H9 (cell line): ENCODE measurements around the gene EVI5. TPM values are rescaled to one million over a fixed set of nuclear protein-coding genes. Genes with fewer than 3 reads are reported as not detected.

Experiments used
- DNase-seq: peaks from one replicate; pipeline ENCODE4 v3.0.0-alpha.2; 2017
- H2AFZ ChIP-seq: one replicate; pipeline ENCODE4 v1.6.1; 2013; ENCODE audit warnings: mild to moderate bottlenecking, low read length, control low read depth, moderate library complexity
- H2AK5ac ChIP-seq: 2 replicates; pipeline ENCODE4 v1.6.1; 2013; ENCODE audit warnings: low read length, control low read depth, mixed read lengths; ENCODE audit not compliant: insufficient read length
- H2BK120ac ChIP-seq: one replicate; pipeline ENCODE4 v1.6.1; 2013; ENCODE audit warnings: low read depth, mild to moderate bottlenecking, low read length, control low read depth, inconsistent platforms; ENCODE audit not compliant: poor library complexity, severe bottlenecking
- H2BK12ac ChIP-seq: 2 replicates; pipeline ENCODE4 v1.6.1; 2013; ENCODE audit warnings: low read length, control low read depth, mixed read lengths, low read depth; ENCODE audit not compliant: insufficient read length
- H2BK15ac ChIP-seq: 2 replicates; pipeline ENCODE4 v1.6.1; 2013; ENCODE audit warnings: low read depth, low read length, control low read depth
- H2BK20ac ChIP-seq: one replicate; pipeline ENCODE4 v1.6.1; 2013; ENCODE audit warnings: low read depth, mild to moderate bottlenecking, low read length, control low read depth, inconsistent platforms; ENCODE audit not compliant: poor library complexity, severe bottlenecking
- H2BK5ac ChIP-seq: 2 replicates; pipeline ENCODE4 v1.6.1; 2013; ENCODE audit warnings: low read length, control low read depth, mixed read lengths; ENCODE audit not compliant: insufficient read length
- H3K14ac ChIP-seq: 2 replicates; pipeline ENCODE4 v1.6.1; 2013; ENCODE audit warnings: low read length, control low read depth; ENCODE audit not compliant: insufficient read depth
- H3K18ac ChIP-seq: 2 replicates; pipeline ENCODE4 v1.6.1; 2013; ENCODE audit warnings: low read depth, mild to moderate bottlenecking, mixed read lengths, low read length, control low read depth; ENCODE audit not compliant: insufficient read length
- H3K23ac ChIP-seq: 2 replicates; pipeline ENCODE4 v1.6.1; 2013; ENCODE audit warnings: low read length, control low read depth, mixed read lengths, low read depth; ENCODE audit not compliant: insufficient read length
- H3K23me2 ChIP-seq: 2 replicates; pipeline ENCODE4 v1.6.1; 2013; ENCODE audit warnings: low read depth, mild to moderate bottlenecking, mixed read lengths, low read length, control low read depth; ENCODE audit not compliant: insufficient read length, poor library complexity, severe bottlenecking
- H3K27ac ChIP-seq: 2 replicates; pipeline ENCODE4 v1.5.1; 2013; ENCODE audit warnings: low read length, control low read depth, mixed read lengths, low read depth; ENCODE audit not compliant: insufficient read length
- H3K27me3 ChIP-seq: 2 replicates; pipeline ENCODE4 v1.6.1; 2013; ENCODE audit warnings: low read length, control low read depth, inconsistent platforms; ENCODE audit not compliant: insufficient read depth
- H3K4ac ChIP-seq: 2 replicates; pipeline ENCODE4 v1.6.1; 2013; ENCODE audit warnings: low read depth, mild to moderate bottlenecking, control low read depth, inconsistent platforms, low read length, moderate library complexity
- H3K4me1 ChIP-seq: 2 replicates; pipeline ENCODE4 v1.6.1; 2013; ENCODE audit warnings: low read length, control low read depth, inconsistent platforms; ENCODE audit not compliant: insufficient read depth
- H3K4me2 ChIP-seq: 2 replicates; pipeline ENCODE4 v1.6.1; 2013; ENCODE audit warnings: low read length, control low read depth, mixed read lengths; ENCODE audit not compliant: insufficient read length, insufficient read depth
- H3K56ac ChIP-seq: 2 replicates; pipeline ENCODE4 v1.6.1; 2013; ENCODE audit warnings: low read depth, mild to moderate bottlenecking, mixed read lengths, low read length, control low read depth; ENCODE audit not compliant: insufficient read length
- H3K79me1 ChIP-seq: 2 replicates; pipeline ENCODE4 v1.6.1; 2013; ENCODE audit warnings: low read depth, mild to moderate bottlenecking, moderate library complexity, low read length, control low read depth, inconsistent platforms; ENCODE audit not compliant: insufficient read depth, poor library complexity, severe bottlenecking
- H3K79me2 ChIP-seq: 2 replicates; pipeline ENCODE4 v1.6.1; 2013; ENCODE audit warnings: low read length, control low read depth, inconsistent platforms; ENCODE audit not compliant: insufficient read depth
- H3K9ac ChIP-seq: 2 replicates; pipeline ENCODE4 v1.6.1; 2013; ENCODE audit warnings: low read length, control low read depth, mixed read lengths; ENCODE audit not compliant: insufficient read length; ENCODE audit errors: extremely low read depth
- H3K9me3 ChIP-seq: one replicate; pipeline ENCODE4 v1.6.1; 2013; ENCODE audit warnings: low read depth, low read length, inconsistent platforms; ENCODE audit not compliant: control insufficient read depth
- H3T11ph ChIP-seq: one replicate; pipeline ENCODE4 v1.6.1; 2013; ENCODE audit warnings: mild to moderate bottlenecking, low read length, control low read depth, inconsistent platforms
- H4K20me1 ChIP-seq: one replicate; pipeline ENCODE4 v1.6.1; 2013; ENCODE audit not compliant: control insufficient read depth, insufficient read length, insufficient read depth
- H4K5ac ChIP-seq: 2 replicates; pipeline ENCODE4 v1.6.1; 2013; ENCODE audit warnings: low read depth, mild to moderate bottlenecking, mixed read lengths, low read length, control low read depth; ENCODE audit not compliant: insufficient read length
- H4K8ac ChIP-seq: replicated peaks from 2 replicates; pipeline ENCODE4 v1.6.1; 2013; ENCODE audit warnings: low read length, control low read depth, mixed read lengths, low read depth; ENCODE audit not compliant: insufficient read length
- H4K91ac ChIP-seq: 2 replicates; pipeline ENCODE4 v1.6.1; 2013; ENCODE audit warnings: low read depth, mild to moderate bottlenecking, moderate library complexity, mixed read lengths, low read length, control low read depth; ENCODE audit not compliant: insufficient read length
- H3K27ac Mint-ChIP-seq, 3 experiments: 2 replicates in 2 of 3; 3 replicates in 1 of 3; pipeline ENCODE4 v1.8.0; 2020 to 2021; ENCODE audit warnings: mixed read lengths in 3 of 3, mild to moderate bottlenecking in 1 of 3, moderate library complexity in 1 of 3
- H3K27me3 Mint-ChIP-seq: 2 replicates; pipeline ENCODE4 v1.8.0; 2021; ENCODE audit warnings: low read depth, mild to moderate bottlenecking, moderate library complexity, mixed read lengths
- H3K36me3 Mint-ChIP-seq, 3 experiments: 2 replicates in 2 of 3; 3 replicates in 1 of 3; pipeline ENCODE4 v1.8.0; 2020 to 2021; ENCODE audit warnings: low read depth in 3 of 3, mixed read lengths in 3 of 3; ENCODE audit not compliant: insufficient read depth in 1 of 3
- H3K4me1 Mint-ChIP-seq, 2 experiments: 2 replicates each; pipeline ENCODE4 v1.8.0; 2020; ENCODE audit warnings: mixed read lengths in 2 of 2
- H3K4me3 Mint-ChIP-seq, 2 experiments: 2 replicates in 1 of 2; 3 replicates in 1 of 2; pipeline ENCODE4 v1.8.0; 2020 to 2021; ENCODE audit warnings: mild to moderate bottlenecking in 2 of 2, mixed read lengths in 2 of 2, moderate library complexity in 1 of 2
- H3K9me3 Mint-ChIP-seq, 2 experiments: 2 replicates in 1 of 2; 3 replicates in 1 of 2; pipeline ENCODE4 v1.8.0; 2020; ENCODE audit warnings: mild to moderate bottlenecking in 2 of 2, mixed read lengths in 2 of 2, moderate library complexity in 1 of 2
- CTCF ChIP-seq: fragments of 200-600 bp; sonication (generic); conservative IDR thresholded peaks from 3 replicates; pipeline ENCODE4 v1.8.0; 2021; ENCODE audit warnings: antibody characterized with exemption, mild to moderate bottlenecking
- WGBS: extraction: QIAGEN DNeasy Blood & Tissue Kit; methylation state at CpG from one replicate; pipeline ENCODE4 v1.1.7; 2013; ENCODE audit warnings: missing lambda C conversion rate, low lambda C conversion rate, mixed read lengths; ENCODE audit not compliant: insufficient read length; ENCODE audit errors: extremely low coverage; 5-methylcytosine and 5-hydroxymethylcytosine counted together
- total RNA-seq: library from RNA; stranded (reverse); gene quantifications from 2 replicates; pipeline ENCODE4 v1.2.1, GENCODE V29; 2021

EVI5 gene
- total RNA-seq, 1 experiment from 2014 or later: 9.7 TPM

GRCh38 chr1:92803140-92803887 is 18.4 kb upstream of the EVI5 start:
- Histone ChIP-seq H2BK20ac (no peak overlapping the region), H3K27me3 (no peaks in the 10 kb centered on the region), H3K9ac (no peak overlapping the region), H2BK12ac (no peak overlapping the region), H3K4me2 (no peak overlapping the region), H4K91ac (no peak overlapping the region), H3K56ac (no peak overlapping the region), H3K9me3 (no peaks in the 10 kb centered on the region), H2BK15ac (no peak overlapping the region), H4K8ac (no peak overlapping the region), H3K79me1 (no peaks in the 10 kb centered on the region), H3T11ph (no peak overlapping the region), H2BK120ac (no peak overlapping the region), H4K5ac (no peak overlapping the region), H2BK5ac (no peak overlapping the region), H4K20me1 (no peaks in the 10 kb centered on the region), H3K23me2 (no peaks in the 10 kb centered on the region), H3K23ac (no peak overlapping the region), H2AK5ac (no peak overlapping the region), H3K27ac (no peak overlapping the region), H3K4ac (no peak overlapping the region), H2AFZ (no peak overlapping the region), H3K4me1 (no peaks in the 10 kb centered on the region), H3K14ac (no peak overlapping the region), H3K18ac (no peak overlapping the region), H3K79me2 (no peaks in the 10 kb centered on the region)
- H3K27ac Mint-ChIP-seq: no peak overlapping the region
- H3K9me3 Mint-ChIP-seq: no peaks in the 10 kb centered on the region; a peak in 1 of 5 replicates
- WGBS: no CpG with 5 or more reads among the region's 7 CpGs
- DNase-seq: no peak
- H3K4me3 Mint-ChIP-seq: no peak overlapping the region
- TF ChIP-seq CTCF: no peak
- H3K36me3 Mint-ChIP-seq: no peaks in the 10 kb centered on the region
- peaks cover 3 to 4% of the 10 kb centered on the region in 2 experiments; a peak in 2 of 4 replicates for H3K4me1 Mint-ChIP-seq
- no peaks in the 10 kb centered on the region for H3K27me3 Mint-ChIP-seq
